Endothelial cell (in vitro differentiated cells): ENCODE data around the gene SREBF1. TPM values are rescaled to one million over a fixed set of nuclear protein-coding genes. Genes with fewer than 3 reads are reported as not detected.

ENCODE experiments used
- DNase-seq: peaks from one replicate; pipeline ENCODE4 v3.0.0; 2021; ENCODE audit warnings: low spot score
- H3K27ac Mint-ChIP-seq: one replicate; pipeline ENCODE4 v1.8.0; 2021; ENCODE audit warnings: mixed read lengths, inconsistent platforms; ENCODE audit not compliant: unreplicated experiment
- H3K27me3 Mint-ChIP-seq: one replicate; pipeline ENCODE4 v1.8.0; 2021; ENCODE audit warnings: mild to moderate bottlenecking, moderate library complexity, mixed read lengths, inconsistent platforms; ENCODE audit not compliant: unreplicated experiment
- H3K36me3 Mint-ChIP-seq: one replicate; pipeline ENCODE4 v1.8.0; 2021; ENCODE audit warnings: mild to moderate bottlenecking, low read depth, mixed read lengths, inconsistent platforms; ENCODE audit not compliant: unreplicated experiment
- H3K4me1 Mint-ChIP-seq: one replicate; pipeline ENCODE4 v1.8.0; 2021; ENCODE audit warnings: mild to moderate bottlenecking, mixed read lengths, inconsistent platforms; ENCODE audit not compliant: unreplicated experiment
- H3K4me3 Mint-ChIP-seq: one replicate; pipeline ENCODE4 v1.8.0; 2021; ENCODE audit warnings: mild to moderate bottlenecking, mixed read lengths, inconsistent platforms; ENCODE audit not compliant: unreplicated experiment
- H3K9me3 Mint-ChIP-seq: one replicate; pipeline ENCODE4 v1.8.0; 2021; ENCODE audit warnings: mixed read lengths, inconsistent platforms; ENCODE audit not compliant: unreplicated experiment
- CTCF ChIP-seq: fragments of 200-600 bp; sonication (generic); IDR thresholded peaks from one replicate; pipeline ENCODE4 v1.5.0; 2021; ENCODE audit warnings: antibody characterized with exemption; ENCODE audit not compliant: unreplicated experiment
- total RNA-seq: library from RNA; stranded (reverse); fragmentation: NEBNext Ultra II Directional; extraction: Animal tissue kit (Norgen Biotek cat#: 25700); gene quantifications from one replicate; pipeline ENCODE4 v1.2.1, GENCODE V29; 2021; ENCODE audit not compliant: unreplicated experiment

SREBF1 gene
- total RNA-seq, 1 donor from 2014 or later: 146 TPM

GRCh38 chr17:17824119-17824782, 12.5 kb downstream of the SREBF1 start:
- peak overlapping the region; percentile 79 for H3K4me3 Mint-ChIP-seq
- no peak for TF ChIP-seq CTCF
- H3K9me3 Mint-ChIP-seq: no peaks in the 10 kb centered on the region
- peaks cover 9% of the 10 kb centered on the region for H3K36me3 Mint-ChIP-seq
- peak overlapping the region; percentile 90 for H3K27ac Mint-ChIP-seq
- peaks cover 56% of the 10 kb centered on the region for H3K4me1 Mint-ChIP-seq
- DNase-seq: no peak
- peaks cover 17% of the 10 kb centered on the region for H3K27me3 Mint-ChIP-seq

- DNase-seq: peak; percentile 87
- Mint-ChIP-seq H3K36me3 (peaks cover 15% of the 10 kb centered on the region), H3K27me3 (peaks cover 20% of the 10 kb centered on the region), H3K27ac (peak overlapping the region; percentile 90), H3K9me3 (no peaks in the 10 kb centered on the region), H3K4me1 (peaks cover 59% of the 10 kb centered on the region), H3K4me3 (peak overlapping the region; percentile 79)
- no peak for TF ChIP-seq CTCF
These were observed 13.2 kb downstream of the SREBF1 start for GRCh38 chr17:17823433-17824118.

GRCh38 chr17:17822616-17823015, 14.2 kb downstream of the SREBF1 start:
- TF ChIP-seq CTCF: no peak
- peaks cover 14% of the 10 kb centered on the region for H3K36me3 Mint-ChIP-seq
- peaks cover 56% of the 10 kb centered on the region for H3K4me1 Mint-ChIP-seq
- peaks cover 21% of the 10 kb centered on the region for H3K27me3 Mint-ChIP-seq
- no peak for DNase-seq
- H3K4me3 Mint-ChIP-seq: peak overlapping the region; percentile 47
- H3K9me3 Mint-ChIP-seq: no peaks in the 10 kb centered on the region
- peak overlapping the region; percentile 36 for H3K27ac Mint-ChIP-seq

GRCh38 chr17:17822189-17822588, 14.6 kb downstream of the SREBF1 start:
- H3K36me3 Mint-ChIP-seq: peaks cover 15% of the 10 kb centered on the region
- no peaks in the 10 kb centered on the region for H3K9me3 Mint-ChIP-seq
- H3K27me3 Mint-ChIP-seq: peaks cover 22% of the 10 kb centered on the region
- H3K4me1 Mint-ChIP-seq: peaks cover 56% of the 10 kb centered on the region
- no peak for TF ChIP-seq CTCF
- H3K4me3 Mint-ChIP-seq: peak overlapping the region; percentile 47
- DNase-seq: no peak
- no peak overlapping the region for H3K27ac Mint-ChIP-seq
